Measurements from ENCODE around the gene ALKBH1. TPM values are rescaled to one million over a fixed set of nuclear protein-coding genes. Genes with fewer than 3 reads are reported as not detected.

Gene ALKBH1
- total and polyA plus RNA-seq, 2 donors (not counting 3 experiments of a cell fraction or from before 2014, with no cell fraction given), result 10.2 to 14.8 TPM

- peaks cover 12% of the 10 kb centered on the region for H3K4me1 ChIP-seq (ENCODE audit: control insufficient read depth, extremely low read depth, insufficient read depth, low read length)
- no peak overlapping the region for H2AFZ ChIP-seq (ENCODE audit: low read depth, low read length)
- H3K9me3 ChIP-seq (replicated peaks; ENCODE audit: control insufficient read depth, insufficient read depth, low read length), result no peaks in the 10 kb centered on the region
- FAIRE-seq (no peak), DNase-seq (ENCODE audit: low read depth, low spot score) (no peak)
- no peaks in the 10 kb centered on the region for H3K79me2 ChIP-seq (ENCODE audit: control insufficient read depth, insufficient read depth, low read length)
- no peak overlapping the region for H3K27ac ChIP-seq (ENCODE audit: insufficient read depth, low read depth, low read length)
- no peak overlapping the region for H3K4me2 ChIP-seq (ENCODE audit: insufficient read depth, low read length)
- dilution Hi-C loops (cut with MboI; ENCODE audit: extremely low pct_ligation_motif_present, low sequenced_read_pairs), result no loop called here
- no peak overlapping the region for H3K9ac ChIP-seq (replicated peaks; ENCODE audit: extremely low read depth, insufficient read depth, low read length)
- no peaks in the 10 kb centered on the region for H3K36me3 ChIP-seq (ENCODE audit: control insufficient read depth in 2 of 2, extremely low read depth in 1 of 2, insufficient read depth in 2 of 2, low read length in 2 of 2)
- ChIA-PET CTCF (interaction anchor here (5.2 kb wide), 1 partner anchor 906 kb away, joined by 36 read pairs; no protein-coding TSS in a partner anchor), POLR2A (interaction anchor here (0.6 kb wide), 1 partner anchor 873 kb away, joined by 3 read pairs; no protein-coding TSS in a partner anchor)
- no peaks in the 10 kb centered on the region for H3K9me1 ChIP-seq (replicated peaks; ENCODE audit: control insufficient read depth, extremely low read depth, insufficient read depth, low read length)
- H3K4me3 ChIP-seq (replicated peaks in 1 of 3; ENCODE audit: insufficient read depth in 1 of 3, low read depth in 1 of 3, low read length in 3 of 3), result no peak overlapping the region
- no peaks in the 10 kb centered on the region for H3K27me3 ChIP-seq (ENCODE audit: control insufficient read depth in 2 of 2, insufficient read depth in 2 of 2, low read length in 2 of 2)
- H4K20me1 ChIP-seq (replicated peaks; ENCODE audit: control insufficient read depth, extremely low read depth, insufficient read depth, low read length), result no peaks in the 10 kb centered on the region
- TF ChIP-seq FOS (IDR thresholded peaks at IDR 0.05; ENCODE audit: borderline replicate concordance, insufficient read depth, low read length) (no peak), JUN (IDR thresholded peaks at IDR 0.05; ENCODE audit: borderline replicate concordance, insufficient read depth, insufficient read length, low read depth) (no peak), EZH2 (IDR thresholded peaks at IDR 0.05; ENCODE audit: borderline replicate concordance, low read depth, low read length, severe bottlenecking) (no peak), CTCF (IDR thresholded peaks at IDR 0.05; ENCODE audit: extremely low read depth in 1 of 2, insufficient read depth in 1 of 2, low read depth in 1 of 2, low read length in 2 of 2) (no peak), GATA2 (IDR thresholded peaks at IDR 0.05; ENCODE audit: insufficient read depth, insufficient read length, low read depth, low read length) (no peak)
- intact Hi-C loops (cut with micrococcal nuclease), result loop anchor here (5.0 to 10.0 kb wide), 4 partner anchors 102 to 935 kb away; partner anchors contain the start of genes AHSA1, SNW1 and VIPAS39
- no TSS peak for BruUV-seq (replicated peaks)
These were observed 48.0 kb downstream of the ALKBH1 start for GRCh38 chr14:77659831-77660230.

Measured in endothelial cell of umbilical vein (primary cell).